GM12874 (cell line): ENCODE results near the gene SLC5A6.

Experiments
- CTCF ChIP-seq: IDR thresholded peaks from 2 replicates; pipeline ENCODE4 v1.5.1; 2011; ENCODE audit warnings: low read depth, mild to moderate bottlenecking, control low read depth, low read length, moderate library complexity; ENCODE audit not compliant: insufficient read depth

SLC5A6 gene

GRCh38 chr2:27250652-27251379, 38.7 kb upstream of the SLC5A6 start:
- TF ChIP-seq CTCF, result no peak

- peak; percentile 77 for TF ChIP-seq CTCF
These were observed 38.0 kb upstream of the SLC5A6 start for GRCh38 chr2:27249891-27250651.

GRCh38 chr2:27249159-27249890, 37.3 kb upstream of the SLC5A6 start:
- no peak for TF ChIP-seq CTCF

DNA sequence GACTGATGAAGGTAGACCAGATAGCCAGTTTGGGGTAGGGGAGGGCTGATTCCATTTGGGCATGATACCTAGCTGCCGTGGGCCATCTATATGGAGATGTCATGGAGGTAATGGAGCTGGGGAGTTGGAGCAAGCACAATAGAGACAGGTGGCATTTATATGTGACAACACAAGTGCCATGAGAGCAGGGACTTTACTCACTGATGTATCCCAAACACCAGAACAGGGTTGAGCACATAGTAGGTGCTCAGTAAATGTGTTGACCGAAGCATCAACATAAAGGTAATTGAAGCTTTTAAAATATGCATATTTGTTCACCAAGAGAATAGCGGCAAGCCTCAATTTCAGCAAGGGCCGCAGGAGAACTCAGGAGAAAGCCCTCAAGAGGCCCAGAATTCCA, 35.8 kb upstream of the SLC5A6 start:
- no peak for TF ChIP-seq CTCF

DNA sequence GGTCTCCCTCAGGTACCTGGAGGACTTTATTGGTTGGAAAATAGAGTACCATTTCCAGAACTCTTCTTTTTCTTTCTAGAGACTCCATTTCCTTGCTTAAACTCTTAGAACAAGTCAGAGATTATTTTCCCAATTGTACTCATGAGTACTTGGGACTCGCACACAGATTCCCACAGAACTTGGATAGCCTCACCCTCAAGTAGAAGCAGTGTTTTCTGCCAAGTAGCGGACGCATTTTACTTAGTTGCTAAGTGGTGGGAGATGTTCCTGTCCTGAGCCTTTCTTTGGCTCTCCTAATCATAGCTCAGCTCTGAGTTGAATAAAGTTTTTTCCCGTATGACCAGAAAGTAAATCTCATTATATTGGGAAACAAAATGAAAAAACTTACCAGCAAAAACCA, 33.6 kb upstream of the SLC5A6 start:
- TF ChIP-seq CTCF, result no peak

- TF ChIP-seq CTCF, result no peak
These were observed 33.0 kb upstream of the SLC5A6 start for GRCh38 chr2:27245116-27245515.
